Osteoblast (primary cell): ENCODE measurements around the gene COG4. TPM values are rescaled to one million over a fixed set of nuclear protein-coding genes. Genes with fewer than 3 reads are reported as not detected.
A peak's percentile ranks its signal among the peaks of the same experiment; 100 is the strongest.

Experiments
- DNase-seq: peaks from one replicate; pipeline ENCODE4 v3.0.0; 2011; ENCODE audit warnings: low spot score, mixed read lengths; ENCODE audit not compliant: insufficient read length; ENCODE audit errors: missing footprints
- H2AFZ ChIP-seq: 2 replicates; pipeline ENCODE4 v1.6.0; 2011; ENCODE audit warnings: mild to moderate bottlenecking, low read length
- H3K27ac ChIP-seq: 2 replicates; pipeline ENCODE4 v1.5.1; 2011; ENCODE audit warnings: mild to moderate bottlenecking, low read depth, low read length, moderate library complexity
- H3K27me3 ChIP-seq: 2 replicates; pipeline ENCODE4 v1.6.0; 2012; ENCODE audit warnings: mild to moderate bottlenecking, control low read depth, inconsistent platforms, low read length, moderate library complexity; ENCODE audit not compliant: insufficient read depth
- H3K36me3 ChIP-seq: 2 replicates; pipeline ENCODE4 v1.5.1; 2011; ENCODE audit warnings: mild to moderate bottlenecking, low read length, control low read depth, moderate library complexity; ENCODE audit not compliant: insufficient read depth
- H3K4me1 ChIP-seq: 2 replicates; pipeline ENCODE4 v1.5.1; 2011; ENCODE audit warnings: mild to moderate bottlenecking, low read length, control low read depth, moderate library complexity; ENCODE audit not compliant: insufficient read depth
- H3K4me2 ChIP-seq: 2 replicates; pipeline ENCODE4 v1.6.0; 2011; ENCODE audit warnings: mild to moderate bottlenecking, low read length; ENCODE audit not compliant: insufficient read depth
- H3K4me3 ChIP-seq: fragments of 200-600 bp; sonication (generic); 3 replicates; pipeline ENCODE4 v1.5.1; 2012; ENCODE audit warnings: mild to moderate bottlenecking, low read length, inconsistent platforms; ENCODE audit not compliant: insufficient read depth
- H3K79me2 ChIP-seq: 2 replicates; pipeline ENCODE4 v1.6.0; 2012; ENCODE audit warnings: mild to moderate bottlenecking, low read length, control low read depth, inconsistent platforms; ENCODE audit not compliant: insufficient read depth
- H3K9me3 ChIP-seq: 2 replicates; pipeline ENCODE4 v1.5.1; 2011; ENCODE audit warnings: low read depth, low read length, control low read depth
- H4K20me1 ChIP-seq: 2 replicates; pipeline ENCODE4 v1.6.0; 2012; ENCODE audit warnings: mild to moderate bottlenecking, low read length, control low read depth; ENCODE audit not compliant: insufficient read depth
- total RNA-seq: library from RNA; depleted of rRNA; stranded (reverse); fragments of >200 nt; gene quantifications from 2 replicates; pipeline ENCODE4 v1.2.3, GENCODE V29; 2012
- TF ChIP-seq, protein P1 (sequence below): IDR thresholded peaks from 2 replicates; pipeline ENCODE4 v1.5.1; 2011; ENCODE audit warnings: mild to moderate bottlenecking, low read depth, low read length, moderate library complexity; ENCODE audit errors: extremely low read depth

The COG4 gene
- total RNA-seq, 1 donor: 61.5 TPM

DNA sequence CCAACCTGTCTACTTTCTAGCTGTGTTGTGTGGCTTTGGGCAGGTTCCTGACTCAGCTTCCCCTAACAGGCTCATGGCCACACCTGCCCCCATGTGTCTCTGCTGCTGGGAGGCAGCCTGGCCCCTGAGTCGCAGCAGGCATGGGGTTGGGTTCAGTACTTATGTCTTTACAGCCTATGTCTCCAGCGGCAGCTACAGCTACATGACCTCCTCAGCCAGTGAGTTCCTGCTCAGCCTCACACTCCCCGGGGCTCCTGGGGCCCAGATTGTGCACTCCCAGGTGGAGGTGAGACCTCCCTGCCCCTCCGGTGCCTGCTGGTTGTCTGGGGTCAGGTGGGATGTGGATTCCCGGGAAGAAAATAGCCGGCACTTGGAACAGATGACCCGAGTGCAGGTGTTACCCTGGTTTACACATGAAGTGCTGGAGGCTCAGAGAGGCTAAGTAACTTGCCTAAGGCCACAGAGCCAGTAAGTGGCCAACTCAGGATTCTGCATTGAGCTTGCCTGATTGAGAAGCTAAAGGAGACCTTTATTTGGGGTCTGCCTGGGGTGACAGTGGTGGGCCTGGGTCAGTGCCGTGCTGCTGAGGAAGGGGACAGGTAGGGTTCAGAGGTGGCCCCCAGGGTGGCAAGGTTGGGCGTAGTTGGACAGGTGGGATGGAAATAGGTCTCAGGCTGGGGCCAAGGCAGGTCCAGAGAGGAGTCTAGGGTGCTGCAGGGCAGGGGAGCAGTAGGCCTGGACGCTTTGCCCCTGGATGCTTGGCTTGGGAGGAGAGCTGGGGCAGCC, 53.0 kb downstream of the COG4 start:
- Histone ChIP-seq H3K9me3 (no peaks in the 10 kb centered on the region), H3K27me3 (no peaks in the 10 kb centered on the region), H2AFZ (no peak overlapping the region), H3K79me2 (no peaks in the 10 kb centered on the region), H3K4me3 (no peak overlapping the region), H3K4me1 (no peaks in the 10 kb centered on the region), H3K4me2 (no peak overlapping the region), H3K36me3 (no peaks in the 10 kb centered on the region), H4K20me1 (no peaks in the 10 kb centered on the region), H3K27ac (no peak overlapping the region)
- TF ChIP-seq, protein P1, sequence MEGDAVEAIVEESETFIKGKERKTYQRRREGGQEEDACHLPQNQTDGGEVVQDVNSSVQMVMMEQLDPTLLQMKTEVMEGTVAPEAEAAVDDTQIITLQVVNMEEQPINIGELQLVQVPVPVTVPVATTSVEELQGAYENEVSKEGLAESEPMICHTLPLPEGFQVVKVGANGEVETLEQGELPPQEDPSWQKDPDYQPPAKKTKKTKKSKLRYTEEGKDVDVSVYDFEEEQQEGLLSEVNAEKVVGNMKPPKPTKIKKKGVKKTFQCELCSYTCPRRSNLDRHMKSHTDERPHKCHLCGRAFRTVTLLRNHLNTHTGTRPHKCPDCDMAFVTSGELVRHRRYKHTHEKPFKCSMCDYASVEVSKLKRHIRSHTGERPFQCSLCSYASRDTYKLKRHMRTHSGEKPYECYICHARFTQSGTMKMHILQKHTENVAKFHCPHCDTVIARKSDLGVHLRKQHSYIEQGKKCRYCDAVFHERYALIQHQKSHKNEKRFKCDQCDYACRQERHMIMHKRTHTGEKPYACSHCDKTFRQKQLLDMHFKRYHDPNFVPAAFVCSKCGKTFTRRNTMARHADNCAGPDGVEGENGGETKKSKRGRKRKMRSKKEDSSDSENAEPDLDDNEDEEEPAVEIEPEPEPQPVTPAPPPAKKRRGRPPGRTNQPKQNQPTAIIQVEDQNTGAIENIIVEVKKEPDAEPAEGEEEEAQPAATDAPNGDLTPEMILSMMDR: no peak
- peak; percentile 80 for DNase-seq

DNA sequence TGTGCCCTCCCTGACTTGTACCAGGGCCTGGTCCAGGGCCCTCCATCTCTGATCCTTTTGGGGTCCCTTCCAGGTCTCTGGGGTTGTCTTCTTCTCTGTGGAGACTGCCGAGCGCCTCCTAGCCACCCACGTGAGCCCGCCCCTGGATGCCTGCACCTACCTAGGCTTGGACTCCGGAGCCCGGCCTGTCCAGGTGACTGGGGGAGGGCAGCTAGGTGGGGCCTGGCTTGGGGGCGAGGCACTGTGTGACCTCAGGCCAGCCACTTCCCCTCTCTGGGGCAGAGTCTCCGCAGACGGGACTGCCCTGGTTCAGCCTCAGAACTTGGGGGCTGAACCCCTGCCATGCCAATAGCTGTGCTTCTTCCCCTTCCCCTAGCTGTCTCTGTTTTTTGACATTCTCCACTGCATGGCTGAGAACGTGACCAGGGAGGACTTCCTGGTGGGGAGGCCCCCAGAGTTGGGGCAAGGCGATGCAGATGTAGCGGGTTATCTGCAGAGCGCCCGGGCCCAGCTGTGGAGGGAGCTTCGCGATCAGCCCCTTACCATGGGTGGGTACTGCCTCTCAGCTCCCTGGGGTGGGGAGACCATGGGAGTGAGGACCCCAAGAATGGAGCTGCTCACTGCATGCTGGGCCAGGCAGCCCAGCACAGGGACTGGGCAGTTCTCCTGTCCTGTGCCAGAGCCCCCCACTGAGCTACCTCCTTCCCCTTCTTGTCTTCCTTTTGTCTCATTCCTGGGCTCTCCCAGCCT, 54.4 kb downstream of the COG4 start:
- Histone ChIP-seq H2AFZ (no peak overlapping the region), H3K36me3 (no peaks in the 10 kb centered on the region), H3K4me2 (no peak overlapping the region), H4K20me1 (no peaks in the 10 kb centered on the region), H3K4me3 (no peak overlapping the region), H3K27me3 (no peaks in the 10 kb centered on the region), H3K79me2 (no peaks in the 10 kb centered on the region), H3K27ac (no peak overlapping the region), H3K4me1 (no peaks in the 10 kb centered on the region), H3K9me3 (no peaks in the 10 kb centered on the region)
- TF ChIP-seq, protein P1: no peak
- DNase-seq: peak; percentile 79

DNA sequence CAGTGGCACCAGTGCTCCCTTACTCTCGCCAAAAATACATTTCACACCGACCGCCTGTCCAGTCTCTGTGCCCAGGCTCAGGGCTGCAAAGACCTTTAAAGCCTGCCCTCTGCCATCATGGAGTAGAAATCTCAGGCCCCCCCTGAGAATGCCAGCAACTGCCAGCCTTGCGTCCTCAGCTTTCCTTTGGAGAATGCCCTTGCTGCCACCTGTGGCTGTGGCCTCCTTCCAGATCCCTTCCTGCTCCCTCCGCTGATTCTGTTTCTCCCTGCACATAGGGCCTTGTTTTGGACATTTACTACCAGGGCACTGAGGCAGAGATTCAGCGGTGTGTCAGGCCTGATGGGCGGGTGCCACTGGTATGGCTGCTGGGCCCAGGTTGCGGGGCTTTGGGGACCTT, 55.7 kb downstream of the COG4 start:
- TF ChIP-seq, protein P1: no peak
- H3K4me1 ChIP-seq: no peaks in the 10 kb centered on the region

DNA sequence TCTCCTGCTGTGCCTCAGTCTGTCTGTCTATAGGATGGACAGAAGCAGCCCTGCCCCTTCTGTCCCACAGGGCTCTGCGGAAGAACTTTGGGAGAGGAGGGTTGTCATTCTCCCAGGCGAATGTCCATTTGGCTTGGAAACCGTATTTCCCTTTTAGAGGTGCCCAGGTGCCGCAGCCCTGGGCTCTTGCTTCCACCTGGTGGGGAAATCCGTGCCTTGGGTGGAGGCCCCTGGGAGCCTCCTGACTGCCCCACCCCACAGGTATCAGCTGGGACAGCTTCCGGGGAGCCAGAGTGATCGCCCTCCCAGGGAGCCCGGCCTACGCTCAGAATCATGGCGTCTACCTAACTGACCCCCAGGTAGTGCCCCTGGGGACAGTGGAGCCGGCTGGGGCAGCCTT, 56.2 kb downstream of the COG4 start:
- Histone ChIP-seq H3K9me3 (no peaks in the 10 kb centered on the region), H3K79me2 (no peaks in the 10 kb centered on the region), H3K4me1 (no peaks in the 10 kb centered on the region), H2AFZ (no peak overlapping the region), H4K20me1 (no peaks in the 10 kb centered on the region), H3K4me2 (no peak overlapping the region), H3K27me3 (no peaks in the 10 kb centered on the region), H3K27ac (no peak overlapping the region), H3K36me3 (peaks cover 3% of the 10 kb centered on the region), H3K4me3 (no peak overlapping the region)
- TF ChIP-seq, protein P1: no peak
- DNase-seq: peak; percentile 47

More for the DNA sequence above, 55.7 kb downstream of the COG4 start:
- Histone ChIP-seq H3K79me2 (no peaks in the 10 kb centered on the region), H3K4me3 (no peak overlapping the region), H3K27ac (no peak overlapping the region), H3K9me3 (no peaks in the 10 kb centered on the region), H3K27me3 (no peaks in the 10 kb centered on the region), H3K36me3 (peaks cover 3% of the 10 kb centered on the region), H4K20me1 (no peaks in the 10 kb centered on the region), H3K4me2 (no peak overlapping the region), H2AFZ (no peak overlapping the region)
- DNase-seq: peak; percentile 21
